ENCODE data around the gene LIPT1.

Gene LIPT1

DNA sequence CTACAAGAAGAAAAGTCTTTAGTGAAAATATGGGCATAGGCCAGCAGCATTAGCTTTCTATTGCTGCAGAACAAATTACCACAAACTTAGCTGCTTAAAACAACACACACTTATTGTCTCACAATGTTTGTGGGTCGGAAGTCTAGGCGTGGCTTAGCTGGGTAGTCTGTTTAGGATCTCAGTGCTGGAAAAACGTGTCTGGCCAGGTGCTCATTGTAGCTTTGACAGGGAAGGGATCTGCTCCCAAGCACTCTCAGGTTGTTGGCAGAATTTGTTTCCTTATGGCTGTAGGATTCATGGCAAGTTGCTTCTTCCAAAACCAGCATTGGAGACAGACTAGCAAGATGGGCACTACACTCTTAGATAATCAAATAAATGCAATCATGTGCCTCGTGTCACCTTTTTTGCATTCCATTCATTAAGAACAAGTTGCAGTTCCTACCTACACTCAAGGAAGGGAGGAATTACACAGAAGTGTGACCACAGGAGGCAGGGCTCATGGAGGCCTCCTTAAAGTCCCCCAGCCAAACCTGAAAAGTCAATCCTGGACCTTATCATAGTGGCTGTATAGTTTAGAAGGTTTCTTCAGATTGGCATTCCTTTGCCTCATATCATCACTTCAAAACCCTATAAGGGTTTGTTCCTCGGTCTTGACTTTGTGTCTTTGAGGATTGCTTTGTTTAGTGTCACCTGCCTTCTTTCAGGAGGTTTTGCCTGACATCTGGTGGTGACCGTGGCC lies 43.5 kb downstream of the LIPT1 start:
- TF ChIP-seq, protein P1, sequence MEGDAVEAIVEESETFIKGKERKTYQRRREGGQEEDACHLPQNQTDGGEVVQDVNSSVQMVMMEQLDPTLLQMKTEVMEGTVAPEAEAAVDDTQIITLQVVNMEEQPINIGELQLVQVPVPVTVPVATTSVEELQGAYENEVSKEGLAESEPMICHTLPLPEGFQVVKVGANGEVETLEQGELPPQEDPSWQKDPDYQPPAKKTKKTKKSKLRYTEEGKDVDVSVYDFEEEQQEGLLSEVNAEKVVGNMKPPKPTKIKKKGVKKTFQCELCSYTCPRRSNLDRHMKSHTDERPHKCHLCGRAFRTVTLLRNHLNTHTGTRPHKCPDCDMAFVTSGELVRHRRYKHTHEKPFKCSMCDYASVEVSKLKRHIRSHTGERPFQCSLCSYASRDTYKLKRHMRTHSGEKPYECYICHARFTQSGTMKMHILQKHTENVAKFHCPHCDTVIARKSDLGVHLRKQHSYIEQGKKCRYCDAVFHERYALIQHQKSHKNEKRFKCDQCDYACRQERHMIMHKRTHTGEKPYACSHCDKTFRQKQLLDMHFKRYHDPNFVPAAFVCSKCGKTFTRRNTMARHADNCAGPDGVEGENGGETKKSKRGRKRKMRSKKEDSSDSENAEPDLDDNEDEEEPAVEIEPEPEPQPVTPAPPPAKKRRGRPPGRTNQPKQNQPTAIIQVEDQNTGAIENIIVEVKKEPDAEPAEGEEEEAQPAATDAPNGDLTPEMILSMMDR (IDR thresholded peaks at IDR 0.05; ENCODE audit: low read depth, low read length): no peak
- H3K27me3 ChIP-seq (ENCODE audit: insufficient read depth, low read depth, severe bottlenecking): no peaks in the 10 kb centered on the region
- peaks cover 26% of the 10 kb centered on the region for H3K36me3 ChIP-seq
- DNase-seq: no peak
- H3K27ac ChIP-seq: no peak overlapping the region
- H3K9me3 ChIP-seq (ENCODE audit: severe bottlenecking): no peaks in the 10 kb centered on the region
- no peak overlapping the region for H3K4me3 ChIP-seq (ENCODE audit: low read depth, low read length)

DNA sequence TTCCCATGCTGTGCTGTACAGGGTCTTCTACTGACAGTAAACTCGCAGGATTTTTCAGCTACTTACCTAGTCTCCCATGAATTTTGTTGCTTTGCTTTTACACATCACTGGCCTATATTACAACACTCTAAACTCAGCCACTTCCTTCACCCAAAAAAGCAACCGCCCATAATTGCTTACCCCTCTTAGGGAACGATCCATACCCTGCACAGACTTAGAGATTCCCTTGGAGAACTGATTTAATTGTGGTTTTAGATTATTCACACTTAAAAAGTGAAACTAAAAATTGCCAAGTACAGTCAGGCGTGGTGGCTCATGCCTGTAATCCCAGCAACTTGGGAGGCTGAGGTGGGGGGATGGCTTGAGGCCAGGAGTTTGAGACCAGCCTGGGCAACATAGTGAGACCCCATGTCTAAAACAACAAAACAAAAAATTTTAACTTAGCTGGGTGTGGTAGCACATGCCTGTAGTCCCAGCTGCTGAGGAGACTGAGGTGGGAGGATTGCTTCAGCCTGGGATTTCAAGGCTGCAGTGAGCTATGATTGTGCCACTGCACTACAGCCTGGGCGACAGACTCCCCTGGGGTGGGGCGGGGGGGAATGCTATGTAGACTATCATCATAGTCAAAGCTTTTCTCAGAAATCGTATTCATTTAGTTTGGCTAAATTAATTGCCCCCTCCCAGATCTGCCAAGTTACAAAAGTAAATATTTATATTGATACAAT lies 45.5 kb downstream of the LIPT1 start:
- Histone ChIP-seq H3K27me3 (ENCODE audit: insufficient read depth, low read depth, severe bottlenecking) (no peaks in the 10 kb centered on the region), H3K27ac (no peak overlapping the region), H3K9me3 (ENCODE audit: severe bottlenecking) (peaks cover 2% of the 10 kb centered on the region), H3K4me3 (ENCODE audit: low read depth, low read length) (no peak overlapping the region), H3K36me3 (peaks cover 15% of the 10 kb centered on the region)
- no peak for DNase-seq
- TF ChIP-seq, protein P1 (IDR thresholded peaks at IDR 0.05; ENCODE audit: low read depth, low read length): no peak

DNA sequence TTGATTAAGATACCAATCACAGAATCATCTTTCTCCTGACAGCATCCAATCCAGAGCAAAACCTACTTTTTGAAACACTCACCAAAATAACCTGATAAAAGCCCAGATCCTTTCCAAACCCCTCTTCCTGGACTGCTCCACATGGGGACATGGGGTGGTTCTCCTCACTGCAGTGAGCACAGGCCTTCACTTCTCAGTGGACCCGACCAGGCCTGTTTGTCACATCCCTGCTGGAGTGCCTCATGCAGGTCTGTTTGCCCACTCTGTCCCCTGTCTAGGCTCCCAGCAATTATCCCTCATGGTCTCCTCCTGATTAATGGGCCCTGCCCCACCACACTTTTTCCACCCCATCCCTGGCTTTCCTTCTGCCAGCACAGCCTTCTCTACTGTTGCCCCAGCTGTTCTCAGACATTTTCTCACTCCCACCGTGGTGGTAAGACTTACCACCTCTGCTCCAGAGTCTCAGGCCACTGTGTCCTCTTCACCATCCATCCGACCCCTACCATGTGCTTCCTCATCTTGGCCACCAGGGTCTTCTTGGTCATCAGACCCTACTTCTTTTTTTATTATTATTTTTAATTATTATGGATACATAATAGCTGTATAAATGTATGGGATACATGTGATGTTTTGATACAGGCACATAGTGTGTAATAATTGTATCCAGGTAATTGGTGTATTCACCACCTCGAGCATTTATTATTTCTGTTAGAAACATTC lies 47.4 kb downstream of the LIPT1 start:
- TF ChIP-seq, protein P1 (IDR thresholded peaks at IDR 0.05; ENCODE audit: low read depth, low read length): no peak
- Histone ChIP-seq H3K27me3 (ENCODE audit: insufficient read depth, low read depth, severe bottlenecking) (no peaks in the 10 kb centered on the region), H3K36me3 (peaks cover 5% of the 10 kb centered on the region; the same call in 1 of the 2 replicates), H3K4me3 (ENCODE audit: low read depth, low read length) (no peak overlapping the region), H3K27ac (no peak overlapping the region), H3K9me3 (ENCODE audit: severe bottlenecking) (peaks cover 6% of the 10 kb centered on the region)
- DNase-seq: no peak

DNA sequence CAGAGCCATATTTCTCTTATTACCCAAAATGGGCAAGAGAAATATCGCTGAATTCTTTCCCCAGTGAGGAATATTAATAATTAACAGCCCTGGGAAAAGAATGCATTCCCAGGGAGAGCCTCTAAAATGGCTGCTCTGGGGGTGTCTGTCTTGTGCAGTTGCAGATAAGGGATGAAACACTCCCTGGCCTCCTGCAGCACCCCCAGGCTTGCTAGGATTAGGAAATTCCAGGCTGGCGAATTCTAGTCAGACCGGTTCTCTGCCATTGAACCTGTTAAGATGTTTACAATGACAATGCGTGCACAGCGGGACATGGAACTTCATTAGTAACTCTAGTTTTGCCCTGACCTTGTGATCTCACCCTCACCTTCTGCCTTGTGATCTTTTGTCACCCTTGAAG lies 50.7 kb downstream of the LIPT1 start:
- Histone ChIP-seq H3K27me3 (ENCODE audit: insufficient read depth, low read depth, severe bottlenecking) (no peaks in the 10 kb centered on the region), H3K4me3 (ENCODE audit: low read depth, low read length) (no peak overlapping the region), H3K27ac (no peak overlapping the region), H3K9me3 (ENCODE audit: severe bottlenecking) (peaks cover 6% of the 10 kb centered on the region), H3K36me3 (no peaks in the 10 kb centered on the region; the same call in 1 of the 2 replicates)
- DNase-seq: no peak
- TF ChIP-seq, protein P1 (IDR thresholded peaks at IDR 0.05; ENCODE audit: low read depth, low read length): no peak
